GM12878 (cell line): Measurements from ENCODE around the gene NAV2. TPM values are rescaled to one million over a fixed set of nuclear protein-coding genes. Genes with fewer than 3 reads are reported as not detected.

ENCODE experiments used
- ATAC-seq: fragments of 200-7000 bp; cut with Tn5 transposase; 3 replicates; pipeline ENCODE4 v1.9.1; 2020; ENCODE audit warnings: mild to moderate bottlenecking, moderate library complexity
- BruUV-seq: library from RNA; stranded (reverse); fragments of 400-500 nt; replicated peaks from 2 replicates; lab custom pipeline; 2021; lab: Mats Ljungman, UMichigan
- CTCF ChIA-PET: fragments of 300-600 bp; sonication (Branson Sonifier 250); formaldehyde crosslinking; extraction: SDS; loops from one replicate; lab custom pipeline; 2021; ENCODE audit warnings: inconsistent platforms; lab: Yijun Ruan, JAX
- POLR2A ChIA-PET: fragments of 350-600 bp; formaldehyde crosslinking; extraction: SDS; loops from one replicate; lab custom pipeline; 2021; ENCODE audit warnings: inconsistent platforms; lab: Charles Lee
- RAD21 ChIA-PET: fragments of 300-600 bp; sonication (Branson Sonifier 250); formaldehyde crosslinking; loops from one replicate; lab custom pipeline; 2023; ENCODE audit warnings: antibody characterized with exemption; ENCODE audit not compliant: unreplicated experiment; lab: Charles Lee
- SMC1A ChIA-PET: fragments of 300-600 bp; sonication (Branson Sonifier 250); formaldehyde crosslinking; loops from one replicate; lab custom pipeline; 2023; ENCODE audit not compliant: unreplicated experiment, uncharacterized antibody; lab: Charles Lee
- DNase-seq: peaks from one replicate; pipeline ENCODE4 v3.0.0-alpha.2; 2011; ENCODE audit warnings: low read depth, low spot score
- FAIRE-seq: peaks from 3 replicates; lab custom pipeline; 2011; peaks lifted over from hg19 to GRCh38; lab: Jason Lieb, UNC
- H2AFZ ChIP-seq: 2 replicates; pipeline ENCODE4 v1.6.0; 2011; ENCODE audit warnings: low read depth, low read length, control low read depth; ENCODE audit not compliant: control insufficient read depth
- H3K27ac ChIP-seq: 2 replicates; pipeline ENCODE4 v1.5.1; 2011; ENCODE audit warnings: control low read depth; ENCODE audit not compliant: control insufficient read depth, insufficient read depth
- H3K27me3 ChIP-seq, 2 experiments: replicated peaks in 1 of 2; 2 replicates each; pipeline versions ENCODE4 v1.6.0 to v1.6.1; 2011; ENCODE audit warnings: low read length in 1 of 2; ENCODE audit not compliant: control insufficient read depth in 2 of 2, insufficient read depth in 2 of 2
- H3K36me3 ChIP-seq, 2 experiments: 2 replicates each; pipeline ENCODE4 v1.5.1; 2011; ENCODE audit warnings: low read length in 1 of 2; ENCODE audit not compliant: control insufficient read depth in 2 of 2, insufficient read depth in 2 of 2
- H3K4me1 ChIP-seq: 2 replicates; pipeline ENCODE4 v1.6.1; 2011; ENCODE audit warnings: mild to moderate bottlenecking, low read length, moderate library complexity, mixed read lengths; ENCODE audit not compliant: control insufficient read depth, insufficient read depth
- H3K4me2 ChIP-seq: 2 replicates; pipeline ENCODE4 v1.6.0; 2011; ENCODE audit warnings: control low read depth; ENCODE audit not compliant: control insufficient read depth, insufficient read depth
- H3K4me3 ChIP-seq: fragments of 200-600 bp; sonication (generic); 2 replicates; pipeline ENCODE4 v1.5.1; 2016
- H3K79me2 ChIP-seq: 2 replicates; pipeline ENCODE4 v1.6.0; 2011; ENCODE audit warnings: low read length; ENCODE audit not compliant: control insufficient read depth, insufficient read depth
- H3K9ac ChIP-seq: 2 replicates; pipeline ENCODE4 v1.8.0; 2011; ENCODE audit warnings: low read length, control low read depth, mixed read lengths; ENCODE audit not compliant: control insufficient read depth, insufficient read depth
- H3K9me3 ChIP-seq: replicated peaks from 3 replicates; pipeline ENCODE4 v1.5.1; 2011; ENCODE audit warnings: mild to moderate bottlenecking, low read length; ENCODE audit not compliant: control insufficient read depth, insufficient read depth
- H4K20me1 ChIP-seq: 2 replicates; pipeline ENCODE4 v1.6.0; 2011; ENCODE audit not compliant: control insufficient read depth, insufficient read depth
- CBX5 ChIP-seq: sonication (generic); IDR thresholded peaks from 2 replicates; pipeline ENCODE4 v1.6.1; 2016; ENCODE audit warnings: low read depth, moderate library complexity, mild to moderate bottlenecking, inconsistent platforms
- E2F8 ChIP-seq: fragments of 450-650 bp; IDR thresholded peaks from 2 replicates; pipeline ENCODE4 v1.6.1; 2018; ENCODE audit warnings: mild to moderate bottlenecking, low read depth, moderate library complexity; ENCODE audit not compliant: partially characterized antibody
- FOS ChIP-seq: IDR thresholded peaks from 3 replicates; pipeline ENCODE4 v1.6.1; 2011; ENCODE audit warnings: borderline replicate concordance; ENCODE audit not compliant: insufficient read length; ENCODE audit errors: extremely low read depth
- TCF3 ChIP-seq: IDR thresholded peaks from 2 replicates; pipeline ENCODE4 v1.6.1; 2012; ENCODE audit warnings: low read depth, mild to moderate bottlenecking, low read length, borderline replicate concordance; ENCODE audit not compliant: insufficient read depth
- TCF7 ChIP-seq: IDR thresholded peaks from 2 replicates; pipeline ENCODE4 v1.6.1; 2014; ENCODE audit warnings: antibody characterized with exemption, borderline replicate concordance
- YY1 ChIP-seq: IDR thresholded peaks from 2 replicates; pipeline ENCODE4 v1.6.1; 2011; ENCODE audit warnings: low read depth, mild to moderate bottlenecking, low read length
- in situ Hi-C: fragments of 300-500 bp; cut with MboI; formaldehyde crosslinking; loops from 9 replicates; pipeline ENCODE4 v1.14.3; 2018; ENCODE audit warnings: mixed read lengths
- intact Hi-C: fragments of 100-400 bp; cut with micrococcal nuclease; formaldehyde crosslinking; loops from one replicate; pipeline ENCODE4 v1.14.2; 2022; ENCODE audit not compliant: unreplicated experiment
- polyA plus RNA-seq, 11 experiments: library from polyadenylated mRNA; depleted of rRNA in 4 of 11; unstranded in 6 of 11; stranded (reverse) in 5 of 11; fragments of >200 nt; fragmentation: Nextera tagmentation in 4 of 11; fragmentation: Illumina TruSeq in 1 of 11; extraction: Ambion mirVana in 4 of 11; extraction: Trizol in 1 of 11; gene quantifications; 1 replicate in 1 of 11; 2 replicates in 10 of 11; pipeline versions ENCODE4 v1.2.1 to v1.2.3, GENCODE V29; 2011 to 2016; ENCODE audit warnings: inconsistent platforms in 2 of 11, missing spikeins in 2 of 11, low read depth in 1 of 11
- total RNA-seq, 4 experiments: library from RNA; depleted of rRNA in 3 of 4; stranded (reverse); fragments of >200 nt in 3 of 4; fragmentation: Illumina TruSeq in 1 of 4; extraction: Trizol in 1 of 4; gene quantifications; 2 replicates each; pipeline versions ENCODE4 v1.2.1 to v1.2.3, GENCODE V29; 2013 to 2021

NAV2 gene
- total and polyA plus RNA-seq, 10 of the 15 experiments (the other 5 are each of a cell fraction or from before 2014, with no cell fraction given): 0.35 to 6.1 (median 1.1) TPM

- no peak overlapping the region for H3K4me2 ChIP-seq
- no peak for DNase-seq
- H3K79me2 ChIP-seq: no peaks in the 10 kb centered on the region
- H2AFZ ChIP-seq: no peak overlapping the region
- no TSS peak for BruUV-seq
- no peak for FAIRE-seq
- no peak for ATAC-seq
- no peaks in the 10 kb centered on the region for H3K27me3 ChIP-seq
- POLR2A ChIA-PET: no interaction called here
- no peaks in the 10 kb centered on the region; the same call in 1 of the 2 replicates for H4K20me1 ChIP-seq
- no peaks in the 10 kb centered on the region for H3K9me3 ChIP-seq
- SMC1A ChIA-PET: interaction anchor here (0.9 to 1.6 kb wide), 2 partner anchors 21 to 49 kb away, joined by 3 to 5 read pairs; no protein-coding TSS in a partner anchor
- H3K36me3 ChIP-seq: no peaks in the 10 kb centered on the region
- H3K4me1 ChIP-seq: no peaks in the 10 kb centered on the region; the same call in 1 of the 2 replicates
- H3K9ac ChIP-seq: no peak overlapping the region
- TF ChIP-seq FOS (no peak), E2F8 (no peak), TCF7 (no peak), CBX5 (no peak), TCF3 (no peak), YY1 (no peak)
- TF ChIP-seq, all 136 proteins: peak for 0
- no peak overlapping the region for H3K4me3 ChIP-seq
- intact Hi-C loops (no loop called here), in situ Hi-C loops (no loop called here)
- CTCF ChIA-PET: interaction anchor here (0.6 kb wide), 1 partner anchor 391 kb away, joined by 3 read pairs; no protein-coding TSS in a partner anchor
- RAD21 ChIA-PET: no interaction called here
- no peak overlapping the region for H3K27ac ChIP-seq
Measured at GRCh38 chr11:19822531-19822930, 109.9 kb downstream of the NAV2 start.
